SK-N-SH (cell line): Measurements from ENCODE around the gene CHSY1. TPM values are rescaled to one million over a fixed set of nuclear protein-coding genes. Genes with fewer than 3 reads are reported as not detected.

Experiments used
- CTCF ChIA-PET: fragments of 300-600, 350-600 bp; formaldehyde crosslinking; extraction: SDS; loops from one replicate; lab custom pipeline; 2021; lab: Yijun Ruan, JAX
- POLR2A ChIA-PET: fragments of 350-600 bp; sonication (Branson Sonifier 250); formaldehyde crosslinking; extraction: SDS; loops from one replicate; lab custom pipeline; 2020; ENCODE audit warnings: antibody characterized with exemption, inconsistent platforms; lab: Yijun Ruan, JAX
- DNase-seq: peaks from one replicate; pipeline ENCODE4 v3.0.0; 2012
- H2AFZ ChIP-seq: fragments of 200-600 bp; sonication (generic); 2 replicates; pipeline ENCODE4 v1.8.1; 2016; ENCODE audit warnings: antibody characterized with exemption, mild to moderate bottlenecking, low read depth
- H3F3A ChIP-seq: fragments of 200-600 bp; sonication (generic); replicated peaks from 2 replicates; pipeline ENCODE3; 2016; ENCODE audit warnings: antibody characterized with exemption, mild to moderate bottlenecking; ENCODE audit not compliant: insufficient read depth
- H3K27ac ChIP-seq, 2 experiments: fragments of 200-500 bp in 1 of 2; fragments of 200-600 bp in 1 of 2; sonication (Bioruptor generic) in 1 of 2; sonication (generic), shearing (Covaris generic) in 1 of 2; 2 replicates each; pipeline versions ENCODE4 v1.5.1 to v1.6.1; 2014 to 2016; ENCODE audit warnings: low read depth in 2 of 2, inconsistent platforms in 1 of 2, low read length in 1 of 2, mild to moderate bottlenecking in 1 of 2, mixed read lengths in 1 of 2
- H3K27me3 ChIP-seq: fragments of 200-600 bp; sonication (generic), shearing (Covaris generic); 2 replicates; pipeline ENCODE4 v1.6.1; 2016; ENCODE audit warnings: mixed run types; ENCODE audit not compliant: insufficient read depth
- H3K36me3 ChIP-seq, 2 experiments: fragments of 200-500 bp in 1 of 2; fragments of 200-600 bp in 1 of 2; sonication (Bioruptor generic) in 1 of 2; sonication (generic) in 1 of 2; replicated peaks in 1 of 2; 2 replicates each; pipeline versions ENCODE3 to v1.5.1; 2014 to 2016; ENCODE audit warnings: low read length in 1 of 2, mild to moderate bottlenecking in 1 of 2; ENCODE audit not compliant: insufficient read depth in 2 of 2, control insufficient read depth in 1 of 2
- H3K4me1 ChIP-seq, 2 experiments: fragments of 200-500 bp in 1 of 2; fragments of 200-600 bp in 1 of 2; sonication (Bioruptor generic) in 1 of 2; sonication (generic), shearing (Covaris generic) in 1 of 2; 2 replicates each; pipeline versions ENCODE4 v1.5.1 to v1.6.1; 2014 to 2016; ENCODE audit warnings: low read depth in 1 of 2, low read length in 1 of 2, mixed run types in 1 of 2; ENCODE audit not compliant: insufficient read depth in 2 of 2, control insufficient read depth in 1 of 2
- H3K4me2 ChIP-seq: fragments of 200-600 bp; sonication (generic), shearing (Covaris generic); 2 replicates; pipeline ENCODE4 v1.6.1; 2017; ENCODE audit warnings: mixed run types
- H3K4me3 ChIP-seq, 2 experiments: fragments of 200-500 bp in 1 of 2; fragments of 200-600 bp in 1 of 2; sonication (Bioruptor generic) in 1 of 2; sonication (generic), shearing (Covaris generic) in 1 of 2; 2 replicates each; pipeline versions ENCODE4 v1.5.1 to v1.8.1; 2014 to 2016; ENCODE audit warnings: low read depth in 2 of 2, inconsistent platforms in 1 of 2, low read length in 1 of 2, mild to moderate bottlenecking in 1 of 2, mixed read lengths in 1 of 2, moderate library complexity in 1 of 2
- H3K79me2 ChIP-seq: fragments of 200-600 bp; sonication (generic); 2 replicates; pipeline ENCODE4 v1.8.1; 2017; ENCODE audit warnings: mild to moderate bottlenecking; ENCODE audit not compliant: insufficient read depth
- H3K9ac ChIP-seq: fragments of 200-600 bp; sonication (generic); 2 replicates; pipeline ENCODE4 v1.6.1; 2017; ENCODE audit warnings: mixed run types
- H3K9me2 ChIP-seq: fragments of 200-600 bp; sonication (generic); 2 replicates; pipeline ENCODE4 v1.6.1; 2017; ENCODE audit warnings: mixed run types
- H3K9me3 ChIP-seq: fragments of 200-600 bp; sonication (generic); 2 replicates; pipeline ENCODE4 v1.6.1; 2017; ENCODE audit warnings: mixed run types, mild to moderate bottlenecking, moderate library complexity
- H4K20me1 ChIP-seq: fragments of 200-600 bp; sonication (generic); 2 replicates; pipeline ENCODE4 v1.6.1; 2017; ENCODE audit warnings: mild to moderate bottlenecking, mixed run types; ENCODE audit not compliant: insufficient read depth
- CTCF ChIP-seq: fragments of 200-600 bp; sonication (generic); IDR thresholded peaks from 2 replicates; pipeline ENCODE4 v1.6.1; 2017; ENCODE audit warnings: antibody characterized with exemption, mild to moderate bottlenecking, moderate library complexity
- EZH2phosphoT487 ChIP-seq: fragments of 200-600 bp; sonication (generic); IDR thresholded peaks from 2 replicates; pipeline ENCODE4 v1.6.1; 2017; ENCODE audit warnings: low read depth, mixed run types, mild to moderate bottlenecking, antibody characterized with exemption, moderate library complexity, borderline replicate concordance
- FOSL2 ChIP-seq: IDR thresholded peaks from 2 replicates; pipeline ENCODE4 v1.4.0; 2012; ENCODE audit warnings: low read depth, mild to moderate bottlenecking, moderate library complexity, borderline replicate concordance
- FOXJ3 ChIP-seq: sonication (generic); formaldehyde crosslinking; IDR thresholded peaks from 2 replicates; pipeline ENCODE4 v1.5.1; 2020; ENCODE audit warnings: mild to moderate bottlenecking, missing genetic modification reagents
- GATA2 ChIP-seq: sonication (generic); formaldehyde crosslinking; IDR thresholded peaks from 2 replicates; pipeline ENCODE4 v1.5.0; 2020; ENCODE audit warnings: mild to moderate bottlenecking, missing genetic modification reagents
- IRF3 ChIP-seq: fragments of 150-350 bp; IDR thresholded peaks from 2 replicates; pipeline ENCODE4 v1.6.1; 2016; ENCODE audit warnings: mild to moderate bottlenecking, low read depth, low read length
- JUND ChIP-seq: IDR thresholded peaks from 2 replicates; pipeline ENCODE4 v1.4.0; 2012
- PBX3 ChIP-seq: IDR thresholded peaks from 2 replicates; pipeline ENCODE4; 2012
- RAD21 ChIP-seq: IDR thresholded peaks from 2 replicates; pipeline ENCODE4 v1.6.1; 2012; ENCODE audit warnings: mild to moderate bottlenecking, low read length
- SMC3 ChIP-seq: IDR thresholded peaks from 2 replicates; pipeline ENCODE4 v1.6.1; 2012; ENCODE audit warnings: low read depth, low read length, improper control_type of control experiment
- TCF12 ChIP-seq: IDR thresholded peaks from 2 replicates; pipeline ENCODE4 v1.4.0; 2012
- USF1 ChIP-seq: IDR thresholded peaks from 2 replicates; pipeline ENCODE4 v1.4.0; 2012; ENCODE audit warnings: low read depth, borderline replicate concordance
- WGBS: methylation state at CpG from one replicate; pipeline ENCODE4 v1.1.6; 2017; ENCODE audit warnings: low lambda C conversion rate; 5-methylcytosine and 5-hydroxymethylcytosine counted together
- polyA plus RNA-seq, 3 experiments: library from polyadenylated mRNA; depleted of rRNA; stranded (reverse); fragments of >200 nt; gene quantifications; 2 replicates each; pipeline ENCODE4 v1.2.3, GENCODE V29; 2012
- TF ChIP-seq, protein P1 (sequence below): IDR thresholded peaks from 2 replicates; pipeline ENCODE4 v1.6.1; 2012; ENCODE audit warnings: mild to moderate bottlenecking, low read depth, low read length, moderate library complexity

Gene CHSY1
- polyA plus RNA-seq, 1 of the 3 experiments (the other 2 are of a cell fraction) = 15.7 TPM

DNA sequence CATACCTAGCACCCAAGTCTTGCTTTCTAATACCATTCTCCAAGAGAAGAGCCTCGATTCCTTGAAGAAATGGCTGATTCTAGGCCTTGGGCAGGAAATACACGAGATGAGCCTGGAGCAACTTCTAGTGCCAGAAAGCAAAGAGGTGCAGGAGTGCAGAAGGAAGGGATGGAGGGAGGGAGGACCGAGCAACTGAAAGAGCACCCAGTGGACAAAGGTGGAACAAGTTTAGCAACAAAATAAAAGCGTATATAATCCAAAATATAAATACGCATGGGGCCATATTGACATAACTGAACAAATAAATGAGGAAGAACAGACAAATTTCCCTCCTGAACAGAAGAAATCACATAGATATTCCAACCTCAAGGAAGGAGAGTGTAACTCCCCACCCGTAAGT lies 34.4 kb downstream of the CHSY1 start:
- H3K36me3 ChIP-seq = peaks cover 11 to 12% of the 10 kb centered on the region in 2 experiments
- H2AFZ ChIP-seq = no peak overlapping the region
- no peak overlapping the region for H3K9ac ChIP-seq
- H3K4me1 ChIP-seq = peaks cover 0 to 20% of the 10 kb centered on the region in 2 experiments; a peak in 3 of 4 replicates
- H3K27ac ChIP-seq = no peak overlapping the region; a peak in 1 of 4 replicates
- peaks cover 97% of the 10 kb centered on the region for H3K79me2 ChIP-seq
- H4K20me1 ChIP-seq = peaks cover 86% of the 10 kb centered on the region
- WGBS = 86% methylated on average over 6 of the region's 6 CpGs
- H3K4me3 ChIP-seq = no peak overlapping the region
- no peaks in the 10 kb centered on the region for H3K9me3 ChIP-seq
- TF ChIP-seq PBX3 (no peak), FOSL2 (no peak), EZH2phosphoT487 (no peak), TCF12 (no peak), SMC3 (no peak), USF1 (no peak), RAD21 (no peak), GATA2 (CRISPR knock-in tag) (no peak), JUND (no peak), IRF3 (no peak), FOXJ3 (CRISPR knock-in tag) (no peak), CTCF (no peak; the same call in 1 of the 2 replicates)
- TF ChIP-seq, protein P1, sequence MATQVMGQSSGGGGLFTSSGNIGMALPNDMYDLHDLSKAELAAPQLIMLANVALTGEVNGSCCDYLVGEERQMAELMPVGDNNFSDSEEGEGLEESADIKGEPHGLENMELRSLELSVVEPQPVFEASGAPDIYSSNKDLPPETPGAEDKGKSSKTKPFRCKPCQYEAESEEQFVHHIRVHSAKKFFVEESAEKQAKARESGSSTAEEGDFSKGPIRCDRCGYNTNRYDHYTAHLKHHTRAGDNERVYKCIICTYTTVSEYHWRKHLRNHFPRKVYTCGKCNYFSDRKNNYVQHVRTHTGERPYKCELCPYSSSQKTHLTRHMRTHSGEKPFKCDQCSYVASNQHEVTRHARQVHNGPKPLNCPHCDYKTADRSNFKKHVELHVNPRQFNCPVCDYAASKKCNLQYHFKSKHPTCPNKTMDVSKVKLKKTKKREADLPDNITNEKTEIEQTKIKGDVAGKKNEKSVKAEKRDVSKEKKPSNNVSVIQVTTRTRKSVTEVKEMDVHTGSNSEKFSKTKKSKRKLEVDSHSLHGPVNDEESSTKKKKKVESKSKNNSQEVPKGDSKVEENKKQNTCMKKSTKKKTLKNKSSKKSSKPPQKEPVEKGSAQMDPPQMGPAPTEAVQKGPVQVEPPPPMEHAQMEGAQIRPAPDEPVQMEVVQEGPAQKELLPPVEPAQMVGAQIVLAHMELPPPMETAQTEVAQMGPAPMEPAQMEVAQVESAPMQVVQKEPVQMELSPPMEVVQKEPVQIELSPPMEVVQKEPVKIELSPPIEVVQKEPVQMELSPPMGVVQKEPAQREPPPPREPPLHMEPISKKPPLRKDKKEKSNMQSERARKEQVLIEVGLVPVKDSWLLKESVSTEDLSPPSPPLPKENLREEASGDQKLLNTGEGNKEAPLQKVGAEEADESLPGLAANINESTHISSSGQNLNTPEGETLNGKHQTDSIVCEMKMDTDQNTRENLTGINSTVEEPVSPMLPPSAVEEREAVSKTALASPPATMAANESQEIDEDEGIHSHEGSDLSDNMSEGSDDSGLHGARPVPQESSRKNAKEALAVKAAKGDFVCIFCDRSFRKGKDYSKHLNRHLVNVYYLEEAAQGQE = no peak
- CTCF ChIA-PET = interaction anchor here (1.5 kb wide), 1 partner anchor 71 kb away, joined by 3 read pairs; no protein-coding TSS in a partner anchor
- POLR2A ChIA-PET = no interaction called here
- H3F3A ChIP-seq = peaks cover 3% of the 10 kb centered on the region
- no peak for DNase-seq
- H3K27me3 ChIP-seq = no peaks in the 10 kb centered on the region
- H3K4me2 ChIP-seq = no peak overlapping the region
- H3K9me2 ChIP-seq = no peaks in the 10 kb centered on the region
